Trophoblast cell (in vitro differentiated cells and primary cell): ENCODE results near the gene KCNIP4.

Experiments
- DNase-seq, 2 donors: peaks; one replicate each; pipeline ENCODE4 v3.0.0-alpha.2; 2016
- H2AFZ ChIP-seq: 2 replicates; pipeline ENCODE4 v1.6.1; 2013; ENCODE audit warnings: low read length, moderate library complexity, mild to moderate bottlenecking; ENCODE audit not compliant: insufficient read depth, poor library complexity
- H2AK5ac ChIP-seq: 2 replicates; pipeline ENCODE4 v1.6.1; 2013; ENCODE audit warnings: mild to moderate bottlenecking, low read length
- H2BK120ac ChIP-seq: 2 replicates; pipeline ENCODE4 v1.6.1; 2013; ENCODE audit warnings: low read length, mild to moderate bottlenecking, moderate library complexity; ENCODE audit not compliant: insufficient read depth, poor library complexity
- H2BK12ac ChIP-seq: 2 replicates; pipeline ENCODE4 v1.6.1; 2013; ENCODE audit warnings: mild to moderate bottlenecking, low read length, moderate library complexity
- H2BK5ac ChIP-seq: 2 replicates; pipeline ENCODE4 v1.6.1; 2013; ENCODE audit warnings: low read length, low read depth, moderate library complexity, mild to moderate bottlenecking; ENCODE audit not compliant: poor library complexity
- H3K14ac ChIP-seq: 2 replicates; pipeline ENCODE4 v1.6.1; 2013; ENCODE audit warnings: mild to moderate bottlenecking, low read length
- H3K18ac ChIP-seq: 2 replicates; pipeline ENCODE4 v1.6.1; 2013; ENCODE audit warnings: mild to moderate bottlenecking, low read length
- H3K23ac ChIP-seq: 2 replicates; pipeline ENCODE4 v1.6.1; 2013; ENCODE audit warnings: low read length
- H3K27ac ChIP-seq: 2 replicates; pipeline ENCODE4 v1.5.1; 2013; ENCODE audit warnings: low read depth, mild to moderate bottlenecking, inconsistent platforms, low read length, moderate library complexity
- H3K27me3 ChIP-seq: 2 replicates; pipeline ENCODE4 v1.6.1; 2013; ENCODE audit warnings: inconsistent platforms, mild to moderate bottlenecking, low read length, moderate library complexity; ENCODE audit not compliant: insufficient read depth
- H3K36me3 ChIP-seq, 2 experiments: 1 replicate in 1 of 2; 2 replicates in 1 of 2; pipeline ENCODE4 v1.6.1; 2013; ENCODE audit warnings: low read length in 2 of 2, mild to moderate bottlenecking in 2 of 2, moderate library complexity in 1 of 2; ENCODE audit not compliant: insufficient read depth in 2 of 2, control insufficient read depth in 1 of 2
- H3K4ac ChIP-seq: 2 replicates; pipeline ENCODE4 v1.6.1; 2013; ENCODE audit warnings: low read depth, mild to moderate bottlenecking, low read length, moderate library complexity
- H3K4me1 ChIP-seq, 2 experiments: 1 replicate in 1 of 2; 2 replicates in 1 of 2; pipeline ENCODE4 v1.6.1; 2013; ENCODE audit warnings: low read length in 2 of 2, mild to moderate bottlenecking in 2 of 2, moderate library complexity in 1 of 2; ENCODE audit not compliant: insufficient read depth in 2 of 2, control insufficient read depth in 1 of 2
- H3K4me2 ChIP-seq: 2 replicates; pipeline ENCODE4 v1.6.1; 2013; ENCODE audit warnings: inconsistent platforms, mild to moderate bottlenecking, low read length, moderate library complexity
- H3K4me3 ChIP-seq: 2 replicates; pipeline ENCODE4 v1.5.1; 2013; ENCODE audit warnings: mild to moderate bottlenecking, low read depth, low read length, inconsistent platforms
- H3K79me1 ChIP-seq: one replicate; pipeline ENCODE4 v1.6.1; 2013; ENCODE audit warnings: low read length
- H3K79me2 ChIP-seq: 2 replicates; pipeline ENCODE4 v1.6.1; 2013; ENCODE audit warnings: low read length, mild to moderate bottlenecking; ENCODE audit not compliant: control insufficient read depth, insufficient read depth, poor library complexity
- H3K9ac ChIP-seq: 2 replicates; pipeline ENCODE4 v1.6.1; 2013; ENCODE audit warnings: mild to moderate bottlenecking, low read length
- H3K9me3 ChIP-seq: 2 replicates; pipeline ENCODE4 v1.6.1; 2013; ENCODE audit warnings: low read depth, mild to moderate bottlenecking, control low read depth, inconsistent platforms, low read length; ENCODE audit not compliant: insufficient read depth
- H4K12ac ChIP-seq: 2 replicates; pipeline ENCODE4 v1.6.1; 2013; ENCODE audit warnings: low read depth, mild to moderate bottlenecking, low read length, moderate library complexity
- H4K8ac ChIP-seq: 2 replicates; pipeline ENCODE4 v1.6.1; 2013; ENCODE audit warnings: low read depth, mild to moderate bottlenecking, low read length, moderate library complexity
- H4K91ac ChIP-seq: one replicate; pipeline ENCODE4 v1.6.1; 2013; ENCODE audit warnings: low read depth, mild to moderate bottlenecking, low read length, moderate library complexity
- WGBS: extraction: QIAGEN DNeasy Blood & Tissue Kit; methylation state at CpG from one replicate; pipeline ENCODE4 v1.1.7; 2013; ENCODE audit warnings: missing lambda C conversion rate; ENCODE audit not compliant: insufficient read length, insufficient coverage; ENCODE audit errors: extremely low coverage; 5-methylcytosine and 5-hydroxymethylcytosine counted together

KCNIP4 gene

DNA sequence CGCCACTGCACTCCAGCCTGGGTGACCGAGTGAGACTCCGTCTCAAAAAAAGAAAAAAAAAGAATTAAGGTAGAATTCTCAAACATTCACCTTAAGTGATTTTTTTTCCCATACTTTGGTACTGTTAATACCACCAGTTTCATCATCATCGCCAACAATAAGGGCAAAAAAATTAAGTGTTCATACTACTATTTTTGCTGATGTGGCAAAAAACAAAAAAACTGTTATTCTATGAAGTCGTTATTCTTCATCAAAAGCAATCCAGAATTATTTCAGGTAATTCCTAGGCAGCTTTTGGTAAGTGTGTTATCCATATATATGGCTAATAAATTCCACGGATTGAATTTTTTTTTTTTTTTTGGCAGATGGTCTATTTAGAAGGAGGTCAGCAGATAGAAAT lies 85.7 kb downstream of the KCNIP4 start:
- H3K27ac ChIP-seq: no peak overlapping the region
- DNase-seq: no peak
- H3K14ac ChIP-seq: no peak overlapping the region
- H3K79me2 ChIP-seq: no peaks in the 10 kb centered on the region
- H2BK120ac ChIP-seq: no peak overlapping the region
- H3K4me2 ChIP-seq: no peak overlapping the region
- no peak overlapping the region for H3K23ac ChIP-seq
- H3K9me3 ChIP-seq: peaks cover 1% of the 10 kb centered on the region
- no peak overlapping the region for H3K9ac ChIP-seq
- H3K4me1 ChIP-seq: no peaks in the 10 kb centered on the region
- no peaks in the 10 kb centered on the region for H3K36me3 ChIP-seq
- H3K27me3 ChIP-seq: no peaks in the 10 kb centered on the region
- H2BK12ac ChIP-seq: no peak overlapping the region
- no peak overlapping the region for H4K8ac ChIP-seq
- no peak overlapping the region for H3K4me3 ChIP-seq
- H3K4ac ChIP-seq: no peak overlapping the region
- no peak overlapping the region for H2AK5ac ChIP-seq
- no peak overlapping the region for H2AFZ ChIP-seq
- H2BK5ac ChIP-seq: no peak overlapping the region
- no peak overlapping the region for H4K12ac ChIP-seq
- WGBS: no CpG with 5 or more reads among the region's 6 CpGs
- no peaks in the 10 kb centered on the region for H3K79me1 ChIP-seq
- H4K91ac ChIP-seq: no peak overlapping the region
- no peak overlapping the region for H3K18ac ChIP-seq

- no peak overlapping the region for H3K18ac ChIP-seq
- no peak overlapping the region for H3K14ac ChIP-seq
- H3K9me3 ChIP-seq: peaks cover 14% of the 10 kb centered on the region
- no peak overlapping the region for H2BK12ac ChIP-seq
- no peaks in the 10 kb centered on the region for H3K79me1 ChIP-seq
- H2BK120ac ChIP-seq: no peak overlapping the region
- no CpG with 5 or more reads among the region's 3 CpGs for WGBS
- no peak overlapping the region for H3K9ac ChIP-seq
- H3K4me3 ChIP-seq: no peak overlapping the region
- H4K8ac ChIP-seq: no peak overlapping the region
- H4K91ac ChIP-seq: no peak overlapping the region
- no peak overlapping the region for H3K27ac ChIP-seq
- no peak overlapping the region for H2AK5ac ChIP-seq
- no peak overlapping the region for H3K4me2 ChIP-seq
- DNase-seq: no peak
- H3K79me2 ChIP-seq: no peaks in the 10 kb centered on the region
- H3K27me3 ChIP-seq: no peaks in the 10 kb centered on the region
- no peak overlapping the region for H2AFZ ChIP-seq
- H3K36me3 ChIP-seq: no peaks in the 10 kb centered on the region
- no peak overlapping the region for H2BK5ac ChIP-seq
- no peak overlapping the region for H3K23ac ChIP-seq
- no peak overlapping the region for H4K12ac ChIP-seq
- H3K4me1 ChIP-seq: no peaks in the 10 kb centered on the region
- H3K4ac ChIP-seq: no peak overlapping the region
Observed at GRCh38 chr4:21858971-21859370, 89.6 kb downstream of the KCNIP4 start.

DNA sequence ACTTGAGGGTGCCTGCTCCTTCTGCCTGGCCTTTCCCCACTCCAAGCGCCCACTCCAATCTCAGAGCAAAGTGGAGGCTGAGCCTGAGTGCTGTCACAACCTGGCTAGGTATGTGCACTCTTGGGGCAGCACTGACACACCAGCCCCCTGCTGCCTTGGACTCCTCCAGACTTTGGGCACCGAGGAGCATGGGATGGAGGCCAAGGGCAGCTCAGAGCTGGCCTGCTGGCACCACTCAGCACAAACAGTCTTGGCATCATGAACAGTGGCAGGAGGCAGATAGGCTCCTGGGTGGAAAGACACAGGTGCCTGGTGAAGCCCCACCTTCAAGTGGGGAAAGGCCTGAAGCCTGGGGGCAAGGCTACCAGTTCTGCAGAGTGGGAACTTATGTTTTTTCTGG lies 91.8 kb downstream of the KCNIP4 start:
- Histone ChIP-seq H2BK12ac (no peak overlapping the region), H3K9ac (no peak overlapping the region), H3K18ac (no peak overlapping the region), H3K36me3 (no peaks in the 10 kb centered on the region), H3K4me2 (no peak overlapping the region), H3K14ac (no peak overlapping the region), H3K4ac (no peak overlapping the region), H4K91ac (no peak overlapping the region), H4K8ac (no peak overlapping the region), H3K23ac (no peak overlapping the region), H2BK5ac (no peak overlapping the region), H3K27ac (no peak overlapping the region), H3K27me3 (no peaks in the 10 kb centered on the region), H3K79me1 (no peaks in the 10 kb centered on the region), H2AK5ac (no peak overlapping the region), H3K4me1 (no peaks in the 10 kb centered on the region), H3K79me2 (no peaks in the 10 kb centered on the region), H3K9me3 (peaks cover 14% of the 10 kb centered on the region), H4K12ac (no peak overlapping the region), H2BK120ac (no peak overlapping the region), H2AFZ (no peak overlapping the region), H3K4me3 (peak overlapping the region; percentile 50)
- WGBS: no CpG with 5 or more reads among the region's 2 CpGs
- no peak for DNase-seq

GRCh38 chr4:21856301-21856700 lies 92.3 kb downstream of the KCNIP4 start:
- peak overlapping the region; percentile 50 for H3K4me3 ChIP-seq
- WGBS: no CpG with 5 or more reads among the region's 6 CpGs
- peaks cover 14% of the 10 kb centered on the region for H3K9me3 ChIP-seq
- H2BK5ac ChIP-seq: no peak overlapping the region
- H3K4me2 ChIP-seq: no peak overlapping the region
- no peaks in the 10 kb centered on the region for H3K36me3 ChIP-seq
- no peaks in the 10 kb centered on the region for H3K79me2 ChIP-seq
- no peak overlapping the region for H3K18ac ChIP-seq
- H3K23ac ChIP-seq: no peak overlapping the region
- H3K27ac ChIP-seq: no peak overlapping the region
- H4K12ac ChIP-seq: no peak overlapping the region
- no peak overlapping the region for H3K9ac ChIP-seq
- H4K91ac ChIP-seq: no peak overlapping the region
- no peak overlapping the region for H4K8ac ChIP-seq
- H3K27me3 ChIP-seq: no peaks in the 10 kb centered on the region
- H3K4ac ChIP-seq: no peak overlapping the region
- DNase-seq: no peak
- no peak overlapping the region for H2BK12ac ChIP-seq
- H3K14ac ChIP-seq: no peak overlapping the region
- no peak overlapping the region for H2BK120ac ChIP-seq
- H3K79me1 ChIP-seq: no peaks in the 10 kb centered on the region
- no peak overlapping the region for H2AK5ac ChIP-seq
- H2AFZ ChIP-seq: no peak overlapping the region
- H3K4me1 ChIP-seq: no peaks in the 10 kb centered on the region
